Inferior parietal cortex (tissue), 1 donor: Measurements from ENCODE around the gene MAML2.
"Not testable (repeated sequence)": the region's sequence is repeated elsewhere in the genome, so short reads cannot be mapped to it uniquely, and the experiment has no call there.

Experiments used
- DNase-seq: peaks from one replicate; pipeline ENCODE4 v3.0.0-alpha.2; 2016; ENCODE audit errors: extremely low spot score

MAML2 gene

DNA sequence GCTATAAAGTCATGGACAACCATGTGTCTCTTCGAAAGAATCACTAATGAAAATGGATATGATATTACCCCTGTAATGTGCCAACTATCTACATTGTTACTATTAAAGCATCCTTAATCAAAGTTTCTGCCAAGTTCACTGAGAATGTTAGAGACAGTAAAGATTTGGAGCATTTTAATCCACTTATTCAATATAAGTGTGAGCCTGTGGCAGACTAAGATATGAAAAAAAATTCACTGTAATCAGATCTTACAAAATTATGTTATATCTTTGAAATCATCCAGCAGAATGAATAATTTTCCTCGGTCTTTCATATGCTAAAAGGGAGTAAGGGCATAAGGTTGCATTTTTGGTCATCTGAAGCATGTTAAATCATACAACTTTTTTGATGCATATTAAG is 49.9 kb downstream of the MAML2 start:
- no peak for DNase-seq

GRCh38 chr11:96292291-96293010 is 50.5 kb downstream of the MAML2 start:
- no peak for DNase-seq

DNA sequence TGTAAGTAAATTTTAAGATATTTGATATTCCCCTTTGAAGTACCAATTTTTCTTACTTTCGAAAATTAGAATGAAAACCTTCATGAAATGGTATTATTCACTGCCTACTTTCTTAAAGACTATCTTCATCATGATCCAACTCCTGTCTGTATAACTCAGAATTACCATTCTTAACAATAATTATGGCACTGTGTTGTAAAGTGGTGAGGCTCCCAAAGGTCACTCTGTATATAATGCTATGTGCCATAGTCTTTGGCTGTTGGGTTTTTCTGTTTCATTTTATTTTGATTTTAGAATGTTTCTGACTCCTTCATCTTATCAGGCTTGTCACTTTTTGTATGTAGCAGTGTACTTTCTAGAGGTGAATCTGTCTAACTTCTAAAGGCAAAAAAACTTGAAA is 52.4 kb downstream of the MAML2 start:
- DNase-seq, result no peak

DNA sequence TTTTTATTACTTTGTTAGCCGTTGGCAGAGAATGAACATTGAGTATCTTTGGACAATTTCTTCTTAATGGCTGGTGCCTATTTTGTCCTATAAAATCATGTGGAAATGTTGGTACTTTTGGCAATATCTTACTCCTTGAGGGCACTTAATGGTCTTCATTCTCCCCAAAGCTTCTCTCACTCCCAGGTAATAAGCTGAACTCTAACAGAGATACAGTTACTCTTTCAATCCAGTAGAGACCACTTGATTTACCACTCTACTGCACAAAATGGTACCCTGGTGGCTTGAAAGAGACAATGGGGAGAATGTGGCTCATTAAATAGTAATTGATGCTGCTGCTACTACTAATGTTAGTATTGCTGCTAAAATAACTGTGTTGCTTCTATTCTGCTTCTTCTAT is 53.0 kb downstream of the MAML2 start:
- DNase-seq, result no peak

DNA sequence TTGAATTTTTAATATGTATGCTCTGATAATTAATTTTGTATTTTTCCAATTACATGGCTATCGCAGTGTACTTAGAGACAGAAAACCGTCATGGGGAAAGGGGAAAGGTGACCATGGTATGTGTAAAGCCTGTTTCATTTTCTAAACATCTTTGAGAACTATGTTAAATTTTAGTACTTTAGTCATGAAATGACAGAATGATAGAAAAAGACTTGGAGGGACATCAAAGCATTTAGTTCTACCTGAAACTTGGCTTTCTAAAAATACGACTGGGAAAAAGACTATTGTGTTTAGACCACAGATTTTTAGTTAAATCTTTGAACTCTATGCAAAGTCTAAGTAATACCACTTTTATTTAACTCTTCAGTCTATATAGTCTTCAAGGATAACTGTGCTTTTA is 54.1 kb downstream of the MAML2 start:
- no peak for DNase-seq

- DNase-seq, result no peak
Observed at GRCh38 chr11:96287822-96288439, 55.1 kb downstream of the MAML2 start.

DNA sequence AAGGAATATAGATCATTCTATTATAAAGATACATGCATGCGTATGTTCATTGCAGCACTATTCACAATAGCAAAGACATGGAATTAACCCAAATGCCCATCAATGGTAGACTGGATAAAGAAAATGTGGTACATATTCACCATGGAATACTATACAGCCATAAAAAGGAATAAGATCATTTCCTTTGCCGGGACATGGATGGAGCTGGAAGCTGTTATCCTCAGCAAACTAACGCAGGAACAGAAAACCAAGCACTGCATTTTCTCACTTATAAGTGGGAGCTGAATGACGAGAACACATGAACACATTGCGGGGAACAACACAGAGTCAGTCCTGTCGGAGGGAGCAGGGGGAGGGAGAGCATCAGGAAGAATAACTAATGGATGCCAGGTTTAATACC is 57.0 kb downstream of the MAML2 start:
- not testable (repeated sequence) for DNase-seq

DNA sequence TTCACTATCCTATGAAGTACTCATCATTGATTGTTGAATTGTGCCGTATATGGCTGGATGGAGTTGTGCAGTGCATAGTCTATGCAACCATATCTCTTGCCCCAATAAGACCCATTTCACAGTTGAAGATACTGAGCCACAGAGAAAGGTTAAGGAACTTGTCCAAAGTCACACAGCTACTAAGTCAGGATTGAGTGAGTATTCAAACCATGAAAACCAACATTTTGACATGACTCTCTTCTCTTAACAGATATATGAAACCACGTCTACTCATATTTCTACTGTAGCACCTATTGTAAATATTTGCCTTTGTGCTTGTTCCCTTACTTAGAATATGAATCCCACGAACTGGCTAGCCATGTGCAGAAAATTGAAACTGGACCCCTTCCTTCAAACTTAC is 58.1 kb downstream of the MAML2 start:
- no peak for DNase-seq

- no peak for DNase-seq
Observed at GRCh38 chr11:96284401-96284800, 58.6 kb downstream of the MAML2 start.

DNA sequence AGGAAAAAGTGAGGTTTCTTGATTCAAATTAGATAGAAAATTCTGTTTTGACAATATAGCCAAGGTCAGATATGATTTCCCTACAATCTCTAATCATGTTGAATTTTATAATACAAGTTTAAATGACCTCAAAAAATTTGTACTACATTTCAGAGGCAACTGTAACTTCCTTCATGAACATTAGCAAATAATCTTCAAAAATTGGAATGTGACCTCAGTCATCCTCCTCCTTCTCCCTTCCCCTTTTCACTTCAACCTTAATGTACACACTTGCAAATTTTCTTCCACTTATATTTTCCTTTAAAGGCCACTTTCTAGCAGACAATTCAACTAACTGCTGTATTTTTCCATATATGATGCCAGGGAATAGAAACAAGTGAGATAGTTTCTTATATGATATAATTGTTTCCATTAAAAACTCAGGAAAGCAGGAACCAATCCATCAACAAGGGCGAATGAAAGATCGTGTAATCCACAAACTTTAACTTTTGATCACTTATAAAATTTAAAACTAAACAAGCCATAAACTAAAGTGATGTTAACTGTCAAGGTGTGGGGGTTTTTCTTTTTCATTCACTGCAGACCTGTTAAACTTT is 60.3 kb downstream of the MAML2 start:
- DNase-seq, result no peak

DNA sequence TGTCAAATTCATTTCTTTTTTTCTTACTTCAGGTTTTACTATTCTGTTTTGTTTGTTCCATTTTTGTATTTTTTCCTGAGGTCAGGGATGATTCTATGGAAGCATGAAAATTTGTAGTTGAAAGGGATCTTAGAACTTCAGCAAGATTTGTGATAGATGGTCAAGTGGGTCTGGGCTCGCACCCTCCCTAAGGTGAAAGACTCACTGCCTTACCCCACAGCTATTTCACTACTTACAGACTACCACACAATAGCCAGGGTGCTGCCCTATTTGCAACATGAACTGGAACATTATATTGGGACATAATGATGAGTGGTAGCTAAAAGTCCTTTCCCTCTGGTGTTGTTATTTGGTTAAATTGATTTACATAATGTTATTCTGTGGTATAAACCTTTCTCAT is 62.6 kb downstream of the MAML2 start:
- DNase-seq, result no peak

GRCh38 chr11:96279896-96280290 is 63.1 kb downstream of the MAML2 start:
- no peak for DNase-seq

- no peak for DNase-seq
Observed at GRCh38 chr11:96279018-96279895, 63.7 kb downstream of the MAML2 start.

DNA sequence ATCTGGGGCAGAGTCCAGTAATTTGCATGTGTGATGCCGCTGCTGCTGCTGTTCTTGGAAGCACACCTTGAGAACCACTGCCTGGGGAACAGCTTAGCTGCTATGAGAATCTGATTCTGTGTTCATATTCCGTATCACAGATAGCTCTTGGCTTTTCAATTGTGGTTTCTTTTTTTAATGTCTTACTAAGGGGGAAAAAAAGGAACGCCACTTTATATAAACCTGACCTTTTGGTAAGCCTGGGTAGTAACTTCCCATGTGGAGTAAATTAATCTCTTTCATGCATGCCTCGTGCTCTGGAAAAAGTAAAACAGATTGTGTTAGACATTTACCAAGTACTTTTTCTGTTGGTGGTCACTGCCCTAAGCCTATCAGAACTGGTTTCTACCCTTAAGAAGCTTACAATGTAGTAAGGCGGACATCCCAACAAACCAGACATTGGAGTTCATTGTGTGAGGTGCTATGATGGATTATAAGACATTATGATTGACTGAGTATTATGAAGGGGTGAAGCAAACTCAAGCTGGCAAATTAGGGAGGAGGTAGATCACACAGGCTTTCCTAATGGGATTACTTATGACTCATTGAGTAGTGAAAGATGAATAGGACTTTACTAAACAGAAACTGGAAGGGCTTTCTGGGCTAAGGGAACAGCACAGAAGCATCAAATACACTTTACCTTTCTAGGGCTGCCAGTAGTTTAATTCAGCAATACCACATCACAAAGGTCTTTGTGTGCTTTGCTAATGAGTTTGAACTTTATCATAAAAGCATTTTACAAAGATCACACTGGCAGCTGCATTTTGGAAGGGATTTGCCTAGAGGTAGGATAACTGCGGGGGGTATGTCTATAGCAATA is 64.7 kb downstream of the MAML2 start:
- no peak for DNase-seq

DNA sequence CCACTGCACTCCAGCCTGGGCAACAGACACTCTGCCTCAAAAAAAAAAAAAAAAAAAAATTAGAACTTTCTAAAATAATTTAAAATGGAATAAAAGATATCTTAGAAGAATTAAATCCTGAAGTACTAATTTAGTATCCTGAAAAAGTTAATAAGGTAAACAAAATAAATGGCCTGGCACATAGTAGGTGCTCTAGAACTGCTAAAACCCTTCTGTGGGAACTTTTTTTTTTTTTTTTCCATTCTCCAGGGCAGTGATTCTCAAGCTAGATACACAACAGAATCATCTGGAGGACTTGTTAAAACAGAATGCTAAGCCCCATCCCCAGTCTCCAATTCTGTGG is 65.3 kb downstream of the MAML2 start:
- no peak for DNase-seq

DNA sequence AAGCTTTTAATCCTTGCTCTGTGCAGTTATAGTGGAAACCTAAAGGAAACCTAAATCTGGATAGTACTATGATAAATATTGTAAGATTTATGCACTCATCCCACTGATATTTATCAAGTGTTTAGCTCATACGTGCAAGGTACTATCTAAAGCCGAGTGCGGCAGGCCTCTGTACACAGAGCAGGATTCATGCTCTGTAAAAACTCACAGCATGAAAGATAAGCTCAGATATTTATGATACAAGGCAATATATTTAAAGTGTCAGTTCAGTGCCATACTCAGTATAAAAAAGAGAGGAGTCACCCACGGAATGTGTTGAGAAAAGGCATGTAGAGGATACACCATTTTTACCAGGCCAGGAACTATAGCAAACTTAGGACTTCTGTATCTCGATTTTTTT is 66.2 kb downstream of the MAML2 start:
- DNase-seq, result no peak

GRCh38 chr11:96275801-96276594 is 67.0 kb downstream of the MAML2 start:
- no peak for DNase-seq

DNA sequence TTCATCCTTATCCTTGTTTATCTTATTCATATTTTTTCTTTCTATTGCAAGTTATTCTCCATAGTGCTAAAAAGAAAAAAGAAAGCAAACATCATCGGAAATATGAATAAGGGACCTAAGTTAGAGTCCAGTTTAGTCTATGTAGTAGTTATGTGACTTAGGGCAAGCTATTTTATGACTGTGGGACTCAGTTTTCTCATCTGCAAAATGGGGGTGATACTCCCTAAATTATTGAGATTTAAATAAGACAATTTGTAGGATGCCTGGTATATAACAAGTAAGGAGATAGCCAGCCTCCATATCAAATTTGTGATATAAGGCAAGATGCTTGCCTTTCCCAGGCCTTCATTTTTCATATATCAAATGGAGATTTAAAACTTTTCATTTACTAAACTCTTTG is 69.5 kb downstream of the MAML2 start:
- no peak for DNase-seq

DNA sequence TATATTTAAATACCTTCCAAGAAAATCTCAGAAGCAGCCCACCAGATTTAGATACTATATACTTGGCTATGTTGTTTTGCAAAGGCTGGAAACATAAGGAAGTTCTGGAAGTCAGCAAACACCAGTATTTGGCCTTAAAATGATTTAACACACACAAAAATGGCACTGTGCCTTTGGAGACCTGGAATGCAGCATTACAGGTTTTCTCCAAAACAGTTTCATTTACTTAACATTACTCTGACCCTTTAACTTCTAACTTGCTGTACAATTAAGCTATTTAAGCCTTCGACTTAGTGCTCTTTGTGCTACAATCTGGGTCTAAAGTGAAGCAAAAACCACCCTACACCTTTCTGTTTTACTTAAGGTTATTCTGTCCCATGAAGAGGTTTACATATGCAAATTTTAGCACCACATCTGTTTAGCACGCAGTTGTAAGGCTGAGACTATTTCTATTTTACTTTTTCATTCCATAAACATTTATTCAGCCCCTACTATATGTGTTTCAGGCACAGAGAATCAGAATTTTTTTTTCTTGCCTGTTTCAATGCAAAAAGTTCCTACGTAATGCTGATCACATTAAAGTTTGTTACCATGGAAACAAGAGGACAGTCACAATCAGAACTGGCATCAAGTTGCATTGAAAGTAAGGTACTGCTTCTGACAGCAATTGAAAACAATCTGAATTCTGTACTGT is 70.3 kb downstream of the MAML2 start:
- DNase-seq, result no peak

GRCh38 chr11:96271777-96272176 is 71.2 kb downstream of the MAML2 start:
- DNase-seq, result no peak
